Peyer's patch (tissue), 4 donors: ENCODE data around the gene HDHD5.

ENCODE experiments used
- CTCF ChIP-seq, 6 experiments: fragments of 450-650 bp in 4 of 6; fragments of 200-600 bp in 2 of 6; sonication (generic) in 1 of 6; IDR thresholded peaks; one replicate each; pipeline ENCODE4 v1.5.1; 2017 to 2019; ENCODE audit warnings: antibody characterized with exemption in 6 of 6, mild to moderate bottlenecking in 3 of 6, moderate library complexity in 1 of 6
- POLR2A ChIP-seq, 2 donors: fragments of 450-650 bp; IDR thresholded peaks; one replicate each; pipeline ENCODE4 v1.5.1; 2017; ENCODE audit warnings: antibody characterized with exemption in 2 of 2, mild to moderate bottlenecking in 2 of 2, moderate library complexity in 2 of 2

- TF ChIP-seq POLR2A (IDR thresholded peaks at IDR 0.05): no peak
- no peak for TF ChIP-seq CTCF (IDR thresholded peaks at IDR 0.05)
Observed at GRCh38 chr22:17162731-17163130, 3.7 kb upstream of the HDHD5 start.
